ENCODE measurements around the gene CLDN7. TPM values are rescaled to one million over a fixed set of nuclear protein-coding genes. Genes with fewer than 3 reads are reported as not detected.

CLDN7 gene
- total RNA-seq, 1 donor from 2014 or later: 5.6 TPM

- DNase-seq (ENCODE audit: low spot score): no peak
Measured at GRCh38 chr17:7221278-7222092, 40.8 kb downstream of the CLDN7 start.

GRCh38 chr17:7220593-7221277 is 41.5 kb downstream of the CLDN7 start:
- DNase-seq (ENCODE audit: low spot score): no peak

- peak; percentile 98 for DNase-seq (ENCODE audit: low spot score)
Measured at GRCh38 chr17:7219812-7220592, 42.3 kb downstream of the CLDN7 start, which contains the start of the genes ACADVL and DLG4. Gene ACADVL (plus strand): TSS chr17:7219938. CDS start chr17:7219985, 47 bp downstream. Gene DLG4 (minus strand): TSS chr17:7219836.

- DNase-seq (ENCODE audit: low spot score): no peak
Measured at GRCh38 chr17:7219229-7219811, 43.0 kb downstream of the CLDN7 start.

- no peak for DNase-seq (ENCODE audit: low spot score)
Measured at GRCh38 chr17:7218758-7219157, 43.5 kb downstream of the CLDN7 start.

- DNase-seq (ENCODE audit: low spot score): no peak
Measured at GRCh38 chr17:7218166-7218565, 44.1 kb downstream of the CLDN7 start.

GRCh38 chr17:7217113-7217987 is 44.9 kb downstream of the CLDN7 start:
- no peak for DNase-seq (ENCODE audit: low spot score)

GRCh38 chr17:7216242-7217112 is 45.8 kb downstream of the CLDN7 start:
- DNase-seq (ENCODE audit: low spot score): no peak

- DNase-seq (ENCODE audit: low spot score): no peak
Measured at GRCh38 chr17:7215652-7216180, 46.6 kb downstream of the CLDN7 start.

- DNase-seq (ENCODE audit: low spot score): no peak
Measured at GRCh38 chr17:7215136-7215638, 47.1 kb downstream of the CLDN7 start.

GRCh38 chr17:7214300-7215135 is 47.8 kb downstream of the CLDN7 start:
- peak; percentile 99 for DNase-seq (ENCODE audit: low spot score)

GRCh38 chr17:7213895-7214299 is 48.4 kb downstream of the CLDN7 start:
- no peak for DNase-seq (ENCODE audit: low spot score)

GRCh38 chr17:7211491-7212273 is 50.6 kb downstream of the CLDN7 start:
- DNase-seq (ENCODE audit: low spot score): no peak

Measured in mesenteric fat pad (tissue), 1 donor.